ENCODE data around the gene FYN. TPM values are rescaled to one million over a fixed set of nuclear protein-coding genes. Genes with fewer than 3 reads are reported as not detected.

FYN gene
- total and polyA plus RNA-seq, 2 of the 8 experiments (the other 6 are each of a cell fraction or from before 2014, with no cell fraction given), result 46.8 to 97.2 TPM

DNA sequence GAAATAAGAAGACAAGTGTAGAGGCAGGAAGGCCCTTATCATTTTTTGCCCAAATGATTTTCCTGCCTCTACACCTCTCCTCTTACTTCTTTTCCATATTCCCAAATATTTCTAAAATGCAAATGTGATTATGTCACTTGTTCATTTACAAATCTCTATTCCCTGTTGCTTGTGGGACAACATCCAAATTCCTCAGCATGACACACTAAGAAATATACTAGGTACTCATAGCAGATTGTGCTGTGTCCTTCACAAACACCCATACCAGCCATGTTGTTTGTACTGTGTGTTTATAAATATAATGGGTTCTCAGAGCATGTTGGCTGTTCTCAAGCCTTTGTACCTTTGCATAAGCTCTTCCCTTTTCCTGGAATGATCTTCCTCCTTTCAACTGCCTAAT, 17.7 kb upstream of the FYN start:
- ChIA-PET CTCF (ENCODE audit: partially characterized antibody) (interaction anchor here (1.4 kb wide), 1 partner anchor 105 kb away, joined by 3 read pairs; no protein-coding TSS in a partner anchor), POLR2A (ENCODE audit: partially characterized antibody) (no interaction called here)
- H2BK5ac ChIP-seq (ENCODE audit: low read depth, low read length), result no peak overlapping the region
- H3K79me1 ChIP-seq (ENCODE audit: low read depth, low read length), result no peaks in the 10 kb centered on the region
- FAIRE-seq, result no peak
- H3K27me3 ChIP-seq (replicated peaks in 1 of 4; ENCODE audit: control insufficient read depth in 3 of 4, extremely low read depth in 1 of 4, insufficient read depth in 3 of 4, low read length in 3 of 4), result no peaks in the 10 kb centered on the region
- H2AFZ ChIP-seq (ENCODE audit: low read length), result no peak overlapping the region
- no peak overlapping the region for H3K9ac ChIP-seq (replicated peaks in 1 of 4; ENCODE audit: extremely low read depth in 1 of 4, low read depth in 3 of 4, low read length in 3 of 4)
- H3K56ac ChIP-seq (replicated peaks; ENCODE audit: insufficient read length, low read depth, low read length), result no peak overlapping the region
- no peaks in the 10 kb centered on the region for H3K9me3 ChIP-seq (ENCODE audit: insufficient read depth in 2 of 2, low read depth in 1 of 2, low read length in 1 of 2)
- no peak overlapping the region for H3K4me3 ChIP-seq (ENCODE audit: extremely low read depth in 1 of 4, insufficient read depth in 2 of 4, low read depth in 3 of 4, low read length in 4 of 4)
- H3K4me2 ChIP-seq (ENCODE audit: insufficient read depth in 1 of 2, low read depth in 2 of 2, low read length in 2 of 2), result no peak overlapping the region
- peak overlapping the region; percentile 55; the same call in 1 of the 2 replicates for H2BK20ac ChIP-seq (ENCODE audit: low read length)
- H2AK5ac ChIP-seq (ENCODE audit: low read depth, low read length), result no peak overlapping the region
- H3K4ac ChIP-seq (replicated peaks; ENCODE audit: insufficient read length, low read depth, low read length), result no peak overlapping the region
- no peak overlapping the region for H3K18ac ChIP-seq (ENCODE audit: extremely low read depth, low read length)
- no peak overlapping the region for H2BK12ac ChIP-seq (ENCODE audit: low read depth, low read length)
- no peak overlapping the region for H4K5ac ChIP-seq (ENCODE audit: insufficient read length, low read depth, low read length)
- H2BK15ac ChIP-seq (ENCODE audit: low read length), result 0 out of 2 replicates have a peak overlapping the region, but pooled peaks have one; percentile 84
- no peaks in the 10 kb centered on the region for H4K20me1 ChIP-seq (replicated peaks in 1 of 2; ENCODE audit: control insufficient read depth in 1 of 2, insufficient read depth in 2 of 2, low read length in 2 of 2)
- peaks cover 2% of the 10 kb centered on the region; the same call in 1 of the 2 replicates for H3K23me2 ChIP-seq (ENCODE audit: low read depth, low read length)
- no peak overlapping the region for H3K27ac ChIP-seq (ENCODE audit: low read depth, low read length)
- no peak overlapping the region for H2BK120ac ChIP-seq (replicated peaks; ENCODE audit: low read depth, low read length)
- no peaks in the 10 kb centered on the region for H3K79me2 ChIP-seq (ENCODE audit: control insufficient read depth in 1 of 2, insufficient read depth in 2 of 2, low read length in 2 of 2)
- H3K23ac ChIP-seq (ENCODE audit: insufficient read length), result no peak overlapping the region
- no peak overlapping the region for H4K91ac ChIP-seq (replicated peaks; ENCODE audit: insufficient read length, low read length)
- no peaks in the 10 kb centered on the region for H3K36me3 ChIP-seq (ENCODE audit: control insufficient read depth in 2 of 4, insufficient read depth in 4 of 4, low read length in 3 of 4)
- no peak overlapping the region for H4K8ac ChIP-seq (ENCODE audit: extremely low read depth, insufficient read depth, low read length)
- no peak for DNase-seq (ENCODE audit: low read depth in 1 of 2, low spot score in 2 of 2)
- no peak overlapping the region for H3K14ac ChIP-seq (ENCODE audit: insufficient read length)
- peaks cover 0 to 18% (median 5%) of the 10 kb centered on the region in 4 experiments; a peak in 2 of 7 replicates for H3K4me1 ChIP-seq (replicated peaks in 1 of 4; ENCODE audit: control insufficient read depth in 3 of 4, insufficient read depth in 4 of 4, low read length in 3 of 4)
- TF ChIP-seq TAF7 (optimal IDR thresholded peaks at IDR 0.05; ENCODE audit: borderline replicate concordance, low read depth, low read length) (no peak), SIRT6 (IDR thresholded peaks at IDR 0.05; ENCODE audit: low read length) (no peak), MAFK (IDR thresholded peaks at IDR 0.05; ENCODE audit: low read depth, low read length) (no peak), CTBP2 (IDR thresholded peaks at IDR 0.05; ENCODE audit: borderline replicate concordance, insufficient read depth, insufficient read length, low read length) (no peak), SAP30 (IDR thresholded peaks at IDR 0.05; ENCODE audit: insufficient read depth, insufficient replicate concordance, low read length) (no peak), SIN3A (conservative IDR thresholded peaks at IDR 0.05 in 1 of 2, IDR thresholded peaks at IDR 0.05 in 1 of 2; ENCODE audit: low read depth in 1 of 2, low read length in 2 of 2) (no peak), RFX5 (IDR thresholded peaks at IDR 0.05; ENCODE audit: borderline replicate concordance, low read depth, low read length) (no peak), CHD1 (IDR thresholded peaks at IDR 0.05; ENCODE audit: low read depth, low read length) (no peak), CBX5 (IDR thresholded peaks at IDR 0.05; ENCODE audit: low read depth, low read length) (no peak), HDAC6 (IDR thresholded peaks at IDR 0.05; ENCODE audit: low read depth, low read length) (no peak), EP300 (IDR thresholded peaks at IDR 0.05; ENCODE audit: borderline replicate concordance in 1 of 2, low read depth in 2 of 2, low read length in 2 of 2) (no peak), ATF2 (IDR thresholded peaks at IDR 0.05; ENCODE audit: low read length) (no peak)
